ENCODE data around the gene GATAD2B. TPM values are rescaled to one million over a fixed set of nuclear protein-coding genes. Genes with fewer than 3 reads are reported as not detected.
A peak's percentile ranks its signal among the peaks of the same experiment; 100 is the strongest.

Gene GATAD2B
- total RNA-seq, 3 donors from 2014 or later (not counting 1 experiment from before 2014, with no cell fraction given): 68.1 to 91.3 (median 75.5) TPM

- Mint-ChIP-seq H3K9me3 (no peaks in the 10 kb centered on the region), H3K4me3 (no peak overlapping the region), H3K36me3 (no peaks in the 10 kb centered on the region), H3K4me1 (peaks cover 20 to 50% of the 10 kb centered on the region in 2 donors), H3K27ac (peak overlapping the region in 1 of 2 donors; percentile 11), H3K27me3 (ENCODE audit: low read depth in 2 of 2) (no peaks in the 10 kb centered on the region)
- 95% methylated on average over 3 of the region's 3 CpGs for WGBS (ENCODE audit: insufficient coverage)
- no peak for ATAC-seq
- no peak for DNase-seq
- Histone ChIP-seq H3K9me3 (ENCODE audit: control insufficient read depth, insufficient read depth, low read length) (no peaks in the 10 kb centered on the region), H3K27me3 (ENCODE audit: control insufficient read depth, insufficient read depth, low read length) (no peaks in the 10 kb centered on the region), H3K4me3 (ENCODE audit: low read length) (no peak overlapping the region), H3K4me1 (ENCODE audit: control insufficient read depth, insufficient read depth, low read length) (peaks cover 49% of the 10 kb centered on the region), H3K27ac (ENCODE audit: low read length) (no peak overlapping the region), H3K36me3 (ENCODE audit: control insufficient read depth, insufficient read depth, low read length) (no peaks in the 10 kb centered on the region)
- TF ChIP-seq CTCF (IDR thresholded peaks at IDR 0.05): no peak
- intact Hi-C loops (cut with micrococcal nuclease): no loop called here
These were observed 124.3 kb downstream of the GATAD2B start for GRCh38 chr1:153798468-153798780.

GRCh38 chr1:153796786-153797659 lies 125.7 kb downstream of the GATAD2B start:
- Histone ChIP-seq H3K27me3 (ENCODE audit: control insufficient read depth, insufficient read depth, low read length) (no peaks in the 10 kb centered on the region), H3K4me3 (ENCODE audit: low read length) (no peak overlapping the region), H3K4me1 (ENCODE audit: control insufficient read depth, insufficient read depth, low read length) (peaks cover 44% of the 10 kb centered on the region), H3K27ac (ENCODE audit: low read length) (no peak overlapping the region), H3K36me3 (ENCODE audit: control insufficient read depth, insufficient read depth, low read length) (no peaks in the 10 kb centered on the region), H3K9me3 (ENCODE audit: control insufficient read depth, insufficient read depth, low read length) (no peaks in the 10 kb centered on the region)
- Mint-ChIP-seq H3K9me3 (no peaks in the 10 kb centered on the region), H3K27ac (peak overlapping the region in 1 of 2 donors; percentile 79), H3K27me3 (ENCODE audit: low read depth in 2 of 2) (no peaks in the 10 kb centered on the region), H3K4me1 (peaks cover 30 to 49% of the 10 kb centered on the region in 2 donors), H3K4me3 (peak overlapping the region; percentile 56), H3K36me3 (no peaks in the 10 kb centered on the region)
- intact Hi-C loops (cut with micrococcal nuclease): loop anchor here (1.0 kb wide), 2 partner anchors 149 to 189 kb away; partner anchors contain the start of genes DENND4B and RAB13
- ATAC-seq (peak; percentile 80 to 95 (median 82)), DNase-seq (peak; percentile 76 to 92)
- 67% methylated on average over 26 of the region's 26 CpGs for WGBS (ENCODE audit: insufficient coverage)
- peak; percentile 82 for TF ChIP-seq CTCF (IDR thresholded peaks at IDR 0.05)

GRCh38 chr1:153795934-153796785 lies 126.6 kb downstream of the GATAD2B start:
- Mint-ChIP-seq H3K27ac (peak overlapping the region in 1 of 2 donors; percentile 79), H3K36me3 (no peaks in the 10 kb centered on the region), H3K4me1 (peaks cover 39 to 57% of the 10 kb centered on the region in 2 donors), H3K4me3 (peak overlapping the region; percentile 56), H3K9me3 (no peaks in the 10 kb centered on the region), H3K27me3 (ENCODE audit: low read depth in 2 of 2) (no peaks in the 10 kb centered on the region)
- H3K9me3 ChIP-seq (ENCODE audit: control insufficient read depth, insufficient read depth, low read length): no peaks in the 10 kb centered on the region
- intact Hi-C loops (cut with micrococcal nuclease): no loop called here
- no peaks in the 10 kb centered on the region for H3K27me3 ChIP-seq (ENCODE audit: control insufficient read depth, insufficient read depth, low read length)
- H3K36me3 ChIP-seq (ENCODE audit: control insufficient read depth, insufficient read depth, low read length): no peaks in the 10 kb centered on the region
- 72% methylated on average over 9 of the region's 9 CpGs for WGBS (ENCODE audit: insufficient coverage)
- peaks cover 53% of the 10 kb centered on the region for H3K4me1 ChIP-seq (ENCODE audit: control insufficient read depth, insufficient read depth, low read length)
- ATAC-seq: peak in 2 of 3 donors; percentile 24 to 57
- peak in 1 of 2 donors; percentile 38 for DNase-seq
- no peak for TF ChIP-seq CTCF (IDR thresholded peaks at IDR 0.05)
- no peak overlapping the region for H3K4me3 ChIP-seq (ENCODE audit: low read length)
- H3K27ac ChIP-seq (ENCODE audit: low read length): no peak overlapping the region
